WTC11 (cell line): ENCODE measurements around the gene ZNF496. TPM values are rescaled to one million over a fixed set of nuclear protein-coding genes. Genes with fewer than 3 reads are reported as not detected.

Experiments used
- ATAC-seq: fragments of 200-7000 bp; cut with Tn5 transposase; 2 replicates; pipeline ENCODE4 v1.10.0; 2021; ENCODE audit warnings: mild to moderate bottlenecking, moderate library complexity
- CTCF ChIA-PET: fragments of 300-600 bp; sonication (Branson Sonifier 250); formaldehyde crosslinking; loops from one replicate; lab custom pipeline; 2021; ENCODE audit warnings: antibody characterized with exemption; lab: Charles Lee
- POLR2A ChIA-PET: fragments of 350-600 bp; sonication (Branson Sonifier 250); formaldehyde crosslinking; loops from one replicate; lab custom pipeline; 2021; ENCODE audit warnings: antibody characterized with exemption; lab: Charles Lee
- DNase-seq: peaks from one replicate; pipeline ENCODE4 v3.0.0; 2021; ENCODE audit warnings: low spot score
- H3K27ac Mint-ChIP-seq: 2 replicates; pipeline ENCODE4 v1.8.0; 2021; ENCODE audit warnings: mixed read lengths
- H3K27me3 Mint-ChIP-seq: 2 replicates; pipeline ENCODE4 v1.8.0; 2021; ENCODE audit warnings: low read depth, mild to moderate bottlenecking, moderate library complexity, mixed read lengths
- H3K36me3 Mint-ChIP-seq: 2 replicates; pipeline ENCODE4 v1.8.0; 2021; ENCODE audit warnings: mixed read lengths
- H3K4me1 Mint-ChIP-seq: 2 replicates; pipeline ENCODE4 v1.8.0; 2022; ENCODE audit warnings: mixed read lengths
- H3K4me3 Mint-ChIP-seq: 2 replicates; pipeline ENCODE4 v1.8.0; 2021; ENCODE audit warnings: mild to moderate bottlenecking, moderate library complexity, mixed read lengths
- H3K9me3 Mint-ChIP-seq: 2 replicates; pipeline ENCODE4 v1.8.0; 2021; ENCODE audit warnings: mixed read lengths
- ATF6 ChIP-seq: sonication (generic); formaldehyde crosslinking; IDR thresholded peaks from 2 replicates; pipeline ENCODE4 v1.8.1; 2023; ENCODE audit warnings: mild to moderate bottlenecking, missing genetic modification reagents
- CTCF ChIP-seq: fragments of 200-600 bp; IDR thresholded peaks from 2 replicates; pipeline ENCODE4 v1.8.0; 2022; ENCODE audit warnings: antibody characterized with exemption
- E2F5 ChIP-seq: sonication (generic); formaldehyde crosslinking; IDR thresholded peaks from 2 replicates; pipeline ENCODE4 v1.8.1; 2022; ENCODE audit warnings: mild to moderate bottlenecking, moderate library complexity, missing genetic modification reagents
- GABPB1 ChIP-seq: sonication (generic); formaldehyde crosslinking; IDR thresholded peaks from 2 replicates; pipeline ENCODE4 v1.8.1; 2023; ENCODE audit warnings: mild to moderate bottlenecking, missing genetic modification reagents
- HMGXB4 ChIP-seq: sonication (generic); formaldehyde crosslinking; IDR thresholded peaks from 2 replicates; pipeline ENCODE4 v1.8.1; 2023; ENCODE audit warnings: mild to moderate bottlenecking, moderate library complexity, missing genetic modification reagents
- KAT7 ChIP-seq: sonication (generic); formaldehyde crosslinking; IDR thresholded peaks from 2 replicates; pipeline ENCODE4 v1.8.1; 2023; ENCODE audit warnings: missing genetic modification reagents, mild to moderate bottlenecking, borderline replicate concordance
- MXD4 ChIP-seq: fragments of 250-450 bp; sonication (Bioruptor Pico); IDR thresholded peaks from 2 replicates; pipeline ENCODE4 v1.8.0; 2021; ENCODE audit warnings: mild to moderate bottlenecking, moderate library complexity, borderline replicate concordance
- MYBL2 ChIP-seq: sonication (generic); formaldehyde crosslinking; IDR thresholded peaks from 2 replicates; pipeline ENCODE4 v1.8.1; 2023; ENCODE audit warnings: mild to moderate bottlenecking, moderate library complexity, missing genetic modification reagents
- NFE2L1 ChIP-seq: sonication (generic); formaldehyde crosslinking; IDR thresholded peaks from 2 replicates; pipeline ENCODE4 v1.8.1; 2023; ENCODE audit warnings: missing genetic modification reagents
- NFYB ChIP-seq: sonication (generic); formaldehyde crosslinking; conservative IDR thresholded peaks from 2 replicates; pipeline ENCODE4 v1.8.0; 2022; ENCODE audit warnings: low read depth, missing genetic modification reagents
- PREB ChIP-seq: sonication (generic); formaldehyde crosslinking; IDR thresholded peaks from 2 replicates; pipeline ENCODE4 v1.8.1; 2022; ENCODE audit warnings: mild to moderate bottlenecking, missing genetic modification reagents, moderate library complexity, borderline replicate concordance
- SMAD3 ChIP-seq: sonication (generic); formaldehyde crosslinking; IDR thresholded peaks from 2 replicates; pipeline ENCODE4 v1.8.0; 2022; ENCODE audit warnings: missing genetic modification reagents, mild to moderate bottlenecking, borderline replicate concordance
- TEAD1 ChIP-seq: sonication (generic); formaldehyde crosslinking; IDR thresholded peaks from 2 replicates; pipeline ENCODE4 v1.8.0; 2022; ENCODE audit warnings: mild to moderate bottlenecking, missing genetic modification reagents
- TEAD4 ChIP-seq: sonication (generic); formaldehyde crosslinking; IDR thresholded peaks from 2 replicates; pipeline ENCODE4 v1.8.0; 2022; ENCODE audit warnings: mild to moderate bottlenecking, missing genetic modification reagents
- ZBTB43 ChIP-seq: sonication (generic); formaldehyde crosslinking; IDR thresholded peaks from 2 replicates; pipeline ENCODE4 v1.8.1; 2023; ENCODE audit warnings: mild to moderate bottlenecking, missing genetic modification reagents
- ZNF121 ChIP-seq: sonication (generic); formaldehyde crosslinking; IDR thresholded peaks from 2 replicates; pipeline ENCODE4 v1.8.0; 2023; ENCODE audit warnings: missing genetic modification reagents
- ZNF423 ChIP-seq: fragments of 250-450 bp; sonication (Bioruptor Pico); IDR thresholded peaks from 2 replicates; pipeline ENCODE4 v2.1.2; 2022; ENCODE audit warnings: mild to moderate bottlenecking, moderate library complexity
- total RNA-seq: library from RNA; stranded (reverse); gene quantifications from 3 replicates; pipeline ENCODE4 v1.2.3, GENCODE V29; 2021
- TF ChIP-seq, protein P1 (sequence below): fragments of 250-450 bp; sonication (Bioruptor Pico); IDR thresholded peaks from 2 replicates; pipeline ENCODE4 v2.1.2; 2022; ENCODE audit warnings: mild to moderate bottlenecking, moderate library complexity

Gene ZNF496
- total RNA-seq, 1 experiment from 2014 or later = 88.3 TPM

- no peak overlapping the region for H3K4me3 Mint-ChIP-seq
- TF ChIP-seq ZBTB43 (CRISPR knock-in tag) = no peak
- TF ChIP-seq GABPB1 (CRISPR knock-in tag) = no peak
- no peak for TF ChIP-seq TEAD1 (CRISPR knock-in tag)
- TF ChIP-seq MYBL2 (CRISPR knock-in tag) = no peak
- TF ChIP-seq, all 79 proteins: peak for 0
- CTCF ChIA-PET = interaction anchor here (0.6 to 1.1 kb wide), 2 partner anchors 76 to 151 kb away, joined by 3 to 4 read pairs; no protein-coding TSS in a partner anchor
- Mint-ChIP-seq H3K27me3 (no peaks in the 10 kb centered on the region), H3K9me3 (no peaks in the 10 kb centered on the region), H3K36me3 (peaks cover 40% of the 10 kb centered on the region), H3K4me1 (peaks cover 68% of the 10 kb centered on the region), H3K27ac (peak overlapping the region; percentile 93; the same call in 1 of the 2 replicates)
- POLR2A ChIA-PET = no interaction called here
- DNase-seq = no peak
- ATAC-seq = no peak
Observed at GRCh38 chr1:247298124-247298481, 33.6 kb downstream of the ZNF496 start.

DNA sequence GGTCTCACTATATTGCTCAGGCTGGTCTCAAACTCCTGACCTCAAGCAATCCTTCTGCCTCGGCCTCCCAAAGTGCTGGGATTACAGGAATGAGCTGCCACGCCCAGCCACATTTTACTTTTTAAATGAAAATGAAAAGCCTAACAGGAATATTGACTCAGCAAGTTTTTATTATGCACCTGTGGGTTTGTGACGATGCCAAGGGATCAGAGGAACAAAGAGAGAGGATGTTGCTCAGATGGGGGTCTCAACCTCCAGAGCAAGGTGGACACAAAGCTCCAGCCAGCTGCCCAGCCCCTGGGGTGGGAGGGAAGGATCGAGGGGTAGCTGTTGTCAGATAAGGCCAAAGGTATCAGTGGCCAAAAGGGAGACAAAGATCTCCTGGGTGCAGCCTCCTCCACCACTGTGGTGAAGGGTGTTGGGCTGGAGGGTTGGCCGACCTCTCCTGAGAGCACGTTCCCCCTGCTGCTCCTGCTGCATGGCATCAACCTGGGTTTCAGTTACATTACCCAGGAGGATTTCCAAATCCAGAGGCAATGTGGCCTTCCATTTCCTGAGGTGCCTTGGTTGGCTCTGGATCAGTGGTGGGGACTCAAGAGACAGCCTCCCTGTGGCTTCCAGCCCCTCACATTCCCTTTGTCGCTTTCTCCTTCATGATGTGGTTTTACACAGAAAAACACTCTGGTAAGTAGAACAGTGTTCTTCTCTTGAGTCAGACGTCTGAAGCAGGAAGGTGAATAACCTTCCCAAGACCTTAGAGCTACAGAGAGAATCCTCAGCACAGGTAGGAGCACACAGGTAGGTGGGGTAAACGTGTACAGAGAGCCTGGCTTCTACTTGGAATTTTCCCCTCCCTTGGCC, 34.2 kb downstream of the ZNF496 start:
- ChIA-PET POLR2A (no interaction called here), CTCF (interaction anchor here (0.6 to 1.1 kb wide), 4 partner anchors 75 to 151 kb away, joined by 3 to 4 read pairs (median 3); no protein-coding TSS in a partner anchor)
- Mint-ChIP-seq H3K9me3 (no peaks in the 10 kb centered on the region), H3K36me3 (peaks cover 34% of the 10 kb centered on the region), H3K27me3 (no peaks in the 10 kb centered on the region), H3K4me1 (peaks cover 74% of the 10 kb centered on the region)
- no peak for DNase-seq
- TF ChIP-seq TEAD4 (no peak), CTCF (no peak), NFYB (no peak), E2F5 (CRISPR knock-in tag) (no peak), SMAD3 (CRISPR knock-in tag) (0 out of 2 replicates have a peak, but pooled peaks have one; percentile 40), ZNF121 (peak; percentile 80), KAT7 (CRISPR knock-in tag) (no peak), PREB (CRISPR knock-in tag) (no peak), ATF6 (CRISPR knock-in tag) (no peak), MXD4 (CRISPR knock-in tag) (no peak), NFE2L1 (CRISPR knock-in tag) (peak; percentile 53; the same call in 1 of the 2 replicates), HMGXB4 (CRISPR knock-in tag) (no peak), ZNF423 (CRISPR knock-in tag) (no peak)
- TF ChIP-seq, protein P1, sequence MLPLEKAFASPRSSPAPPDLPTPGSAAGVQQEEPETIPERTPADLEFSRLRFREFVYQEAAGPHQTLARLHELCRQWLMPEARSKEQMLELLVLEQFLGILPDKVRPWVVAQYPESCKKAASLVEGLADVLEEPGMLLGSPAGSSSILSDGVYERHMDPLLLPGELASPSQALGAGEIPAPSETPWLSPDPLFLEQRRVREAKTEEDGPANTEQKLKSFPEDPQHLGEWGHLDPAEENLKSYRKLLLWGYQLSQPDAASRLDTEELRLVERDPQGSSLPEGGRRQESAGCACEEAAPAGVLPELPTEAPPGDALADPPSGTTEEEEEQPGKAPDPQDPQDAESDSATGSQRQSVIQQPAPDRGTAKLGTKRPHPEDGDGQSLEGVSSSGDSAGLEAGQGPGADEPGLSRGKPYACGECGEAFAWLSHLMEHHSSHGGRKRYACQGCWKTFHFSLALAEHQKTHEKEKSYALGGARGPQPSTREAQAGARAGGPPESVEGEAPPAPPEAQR = no peak
- TF ChIP-seq, all 79 proteins: peak for 3
- ATAC-seq = peak; percentile 3; the same call in 1 of the 2 replicates
- no peak overlapping the region for H3K4me3 Mint-ChIP-seq
- H3K27ac Mint-ChIP-seq = peak overlapping the region; percentile 93
